MM.1S (cell line): ENCODE results near the gene PLCB1.

ENCODE experiments used
- DNase-seq: peaks from one replicate; pipeline ENCODE4 v3.0.0-alpha.2; 2015
- H2AFZ ChIP-seq: fragments of 300-600 bp; sonication (generic); 2 replicates; pipeline ENCODE4 v1.6.0; 2016; ENCODE audit warnings: antibody characterized with exemption, low read length
- H3F3A ChIP-seq: fragments of 300-600 bp; sonication (generic); 2 replicates; pipeline ENCODE4 v1.6.1; 2016; ENCODE audit warnings: mild to moderate bottlenecking, antibody characterized with exemption, low read length, moderate library complexity, mixed read lengths; ENCODE audit not compliant: insufficient read depth
- H3K27ac ChIP-seq: fragments of 300-600 bp; sonication (generic); 2 replicates; pipeline ENCODE4 v1.5.1; 2016; ENCODE audit warnings: mild to moderate bottlenecking, low read length
- H3K27me3 ChIP-seq: fragments of 300-600 bp; sonication (generic); replicated peaks from 2 replicates; pipeline ENCODE4 v1.6.0; 2016; ENCODE audit warnings: low read length; ENCODE audit not compliant: insufficient read depth
- H3K36me3 ChIP-seq: fragments of 300-600 bp; sonication (generic); replicated peaks from 2 replicates; pipeline ENCODE4 v1.6.1; 2016; ENCODE audit warnings: mild to moderate bottlenecking, low read length, mixed read lengths; ENCODE audit not compliant: insufficient read depth
- H3K4me1 ChIP-seq: fragments of 300-600 bp; sonication (generic); 2 replicates; pipeline ENCODE4 v1.6.1; 2016; ENCODE audit warnings: low read length, mixed read lengths
- H3K4me2 ChIP-seq: fragments of 300-600 bp; sonication (generic); 2 replicates; pipeline ENCODE4 v1.6.0; 2016; ENCODE audit warnings: low read depth, low read length
- H3K4me3 ChIP-seq: fragments of 300-600 bp; sonication (generic); 2 replicates; pipeline ENCODE4 v1.5.1; 2016; ENCODE audit warnings: low read length, mixed read lengths
- H3K79me2 ChIP-seq: fragments of 300-600 bp; sonication (generic); 2 replicates; pipeline ENCODE4 v1.6.1; 2016; ENCODE audit warnings: mixed run types, low read length, mixed read lengths
- H3K9ac ChIP-seq: fragments of 300-600 bp; sonication (generic); 2 replicates; pipeline ENCODE4 v1.6.1; 2016; ENCODE audit warnings: low read length, mixed read lengths
- H3K9me2 ChIP-seq: fragments of 300-600 bp; sonication (generic); replicated peaks from 2 replicates; pipeline ENCODE4 v1.6.1; 2016; ENCODE audit warnings: mild to moderate bottlenecking, low read length, mixed read lengths; ENCODE audit not compliant: insufficient read depth
- H3K9me3 ChIP-seq: fragments of 300-600 bp; sonication (generic); replicated peaks from 2 replicates; pipeline ENCODE4 v1.6.1; 2016; ENCODE audit warnings: mild to moderate bottlenecking, low read length, mixed read lengths; ENCODE audit not compliant: insufficient read depth
- H4K20me1 ChIP-seq: fragments of 300-600 bp; sonication (generic); 2 replicates; pipeline ENCODE4 v1.6.1; 2016; ENCODE audit warnings: mild to moderate bottlenecking, low read length, moderate library complexity, mixed read lengths; ENCODE audit not compliant: insufficient read depth
- EZH2 ChIP-seq: fragments of 300-600 bp; sonication (generic); optimal IDR thresholded peaks from 2 replicates; pipeline ENCODE3; 2017; ENCODE audit warnings: low read depth, mild to moderate bottlenecking, antibody characterized with exemption, low read length, mixed read lengths
- EZH2phosphoT487 ChIP-seq: fragments of 300-600 bp; sonication (generic); IDR thresholded peaks from 2 replicates; pipeline ENCODE4 v1.6.1; 2018; ENCODE audit warnings: antibody characterized with exemption, low read length
- TF ChIP-seq, protein P1 (sequence below): fragments of 300-600 bp; sonication (generic); IDR thresholded peaks from 2 replicates; pipeline ENCODE4 v1.5.1; 2016; ENCODE audit warnings: antibody characterized with exemption, low read length, mixed read lengths

Gene PLCB1

DNA sequence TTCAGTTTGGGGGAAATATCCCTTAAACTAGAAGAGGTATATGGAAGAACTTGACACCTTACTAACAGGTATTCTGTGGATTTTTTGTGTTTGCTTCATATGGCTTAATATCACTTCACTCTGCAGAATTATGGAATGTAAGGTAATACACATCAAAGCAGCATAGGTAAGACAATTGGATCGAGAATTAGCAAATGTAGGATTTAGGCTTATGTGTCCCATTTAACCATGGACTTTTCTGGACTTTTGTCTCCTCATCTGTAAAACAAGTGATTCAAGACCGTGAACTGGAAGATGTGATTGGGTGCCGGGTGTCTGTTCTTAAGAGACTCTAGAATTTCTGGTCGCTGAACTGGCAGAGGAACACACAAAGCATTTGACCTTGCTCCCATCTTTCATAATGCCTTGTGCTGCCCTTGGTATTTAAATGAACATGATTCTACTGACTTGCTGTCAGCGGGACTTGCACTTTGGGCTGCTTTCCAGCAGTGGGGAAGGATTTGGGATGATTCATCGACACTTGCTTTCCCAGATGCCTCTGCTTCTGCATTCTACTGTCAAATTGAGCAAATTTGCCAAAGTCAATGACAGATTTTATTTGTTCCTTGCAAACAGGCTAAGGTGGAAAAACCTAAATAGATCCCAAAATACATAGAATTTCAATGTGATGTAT is 199.8 kb downstream of the PLCB1 start:
- no peak overlapping the region for H2AFZ ChIP-seq
- no peaks in the 10 kb centered on the region for H3K9me3 ChIP-seq
- no peaks in the 10 kb centered on the region for H4K20me1 ChIP-seq
- H3K4me3 ChIP-seq: no peak overlapping the region
- no peaks in the 10 kb centered on the region for H3K79me2 ChIP-seq
- H3K9ac ChIP-seq: no peak overlapping the region
- no peaks in the 10 kb centered on the region for H3F3A ChIP-seq
- H3K36me3 ChIP-seq: no peaks in the 10 kb centered on the region
- no peak for DNase-seq
- TF ChIP-seq, protein P1, sequence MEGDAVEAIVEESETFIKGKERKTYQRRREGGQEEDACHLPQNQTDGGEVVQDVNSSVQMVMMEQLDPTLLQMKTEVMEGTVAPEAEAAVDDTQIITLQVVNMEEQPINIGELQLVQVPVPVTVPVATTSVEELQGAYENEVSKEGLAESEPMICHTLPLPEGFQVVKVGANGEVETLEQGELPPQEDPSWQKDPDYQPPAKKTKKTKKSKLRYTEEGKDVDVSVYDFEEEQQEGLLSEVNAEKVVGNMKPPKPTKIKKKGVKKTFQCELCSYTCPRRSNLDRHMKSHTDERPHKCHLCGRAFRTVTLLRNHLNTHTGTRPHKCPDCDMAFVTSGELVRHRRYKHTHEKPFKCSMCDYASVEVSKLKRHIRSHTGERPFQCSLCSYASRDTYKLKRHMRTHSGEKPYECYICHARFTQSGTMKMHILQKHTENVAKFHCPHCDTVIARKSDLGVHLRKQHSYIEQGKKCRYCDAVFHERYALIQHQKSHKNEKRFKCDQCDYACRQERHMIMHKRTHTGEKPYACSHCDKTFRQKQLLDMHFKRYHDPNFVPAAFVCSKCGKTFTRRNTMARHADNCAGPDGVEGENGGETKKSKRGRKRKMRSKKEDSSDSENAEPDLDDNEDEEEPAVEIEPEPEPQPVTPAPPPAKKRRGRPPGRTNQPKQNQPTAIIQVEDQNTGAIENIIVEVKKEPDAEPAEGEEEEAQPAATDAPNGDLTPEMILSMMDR: no peak
- TF ChIP-seq EZH2phosphoT487 (no peak), EZH2 (no peak)
- H3K4me2 ChIP-seq: no peak overlapping the region
- H3K27ac ChIP-seq: no peak overlapping the region
- no peaks in the 10 kb centered on the region for H3K27me3 ChIP-seq
- no peaks in the 10 kb centered on the region for H3K9me2 ChIP-seq
- H3K4me1 ChIP-seq: no peaks in the 10 kb centered on the region

DNA sequence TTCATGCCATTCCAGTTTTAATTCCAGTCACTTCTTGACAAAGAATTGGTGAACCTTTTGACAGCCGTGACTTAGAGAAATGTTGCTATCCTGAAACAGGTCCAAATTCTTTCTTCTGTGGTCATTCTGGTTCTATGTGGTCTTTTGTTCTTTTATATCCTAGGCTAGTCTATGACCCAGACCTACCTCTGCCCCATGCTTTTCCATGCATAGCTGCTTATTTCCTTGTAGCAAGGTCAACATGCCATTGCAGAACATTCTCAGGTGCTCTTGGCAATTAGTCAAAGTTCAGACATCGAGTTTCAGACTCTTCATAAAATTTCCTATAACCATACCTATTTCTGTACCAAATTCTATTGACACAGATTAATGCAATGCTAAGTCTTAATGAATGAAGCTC is 202.6 kb downstream of the PLCB1 start:
- no peak overlapping the region for H3K4me3 ChIP-seq
- no peaks in the 10 kb centered on the region for H3F3A ChIP-seq
- no peaks in the 10 kb centered on the region for H3K9me3 ChIP-seq
- no peaks in the 10 kb centered on the region for H4K20me1 ChIP-seq
- no peaks in the 10 kb centered on the region for H3K4me1 ChIP-seq
- H3K27me3 ChIP-seq: no peaks in the 10 kb centered on the region
- no peaks in the 10 kb centered on the region for H3K79me2 ChIP-seq
- H3K9me2 ChIP-seq: no peaks in the 10 kb centered on the region
- no peaks in the 10 kb centered on the region for H3K36me3 ChIP-seq
- no peak overlapping the region for H3K27ac ChIP-seq
- no peak overlapping the region for H2AFZ ChIP-seq
- H3K4me2 ChIP-seq: no peak overlapping the region
- H3K9ac ChIP-seq: no peak overlapping the region
- TF ChIP-seq EZH2phosphoT487 (no peak), EZH2 (no peak)
- TF ChIP-seq, protein P1: no peak
- DNase-seq: no peak

DNA sequence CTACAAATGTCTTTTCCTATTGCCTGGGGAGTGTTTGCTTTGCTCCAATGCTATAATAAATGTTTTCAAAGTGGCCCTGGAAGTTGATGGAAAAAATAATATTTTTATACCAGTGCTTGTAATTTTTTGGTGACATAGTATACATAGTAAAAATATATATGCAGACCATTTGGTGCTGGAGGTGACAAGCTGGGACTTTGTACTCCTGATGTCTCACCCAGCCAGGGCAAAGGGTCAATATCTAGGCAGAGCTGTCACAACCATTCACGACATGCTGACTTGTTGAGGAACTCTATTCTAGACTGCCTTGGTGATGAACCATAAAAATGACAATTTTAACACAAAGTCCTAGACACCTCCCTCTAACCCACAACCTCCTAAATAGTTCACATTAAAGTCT is 203.0 kb downstream of the PLCB1 start:
- no peak for DNase-seq
- H3F3A ChIP-seq: no peaks in the 10 kb centered on the region
- no peak overlapping the region for H3K27ac ChIP-seq
- no peaks in the 10 kb centered on the region for H3K9me3 ChIP-seq
- no peaks in the 10 kb centered on the region for H3K27me3 ChIP-seq
- TF ChIP-seq EZH2phosphoT487: no peak
- no peak for TF ChIP-seq EZH2
- TF ChIP-seq, protein P1: no peak
- H2AFZ ChIP-seq: no peak overlapping the region
- H3K4me3 ChIP-seq: no peak overlapping the region
- no peaks in the 10 kb centered on the region for H4K20me1 ChIP-seq
- no peak overlapping the region for H3K9ac ChIP-seq
- H3K4me2 ChIP-seq: no peak overlapping the region
- no peaks in the 10 kb centered on the region for H3K79me2 ChIP-seq
- no peaks in the 10 kb centered on the region for H3K9me2 ChIP-seq
- no peaks in the 10 kb centered on the region for H3K36me3 ChIP-seq
- H3K4me1 ChIP-seq: no peaks in the 10 kb centered on the region
